OCI-LY3 (cell line): Measurements from ENCODE around the gene EMSY.

Experiments
- H2AFZ ChIP-seq: fragments of 200-600, 300-600 bp; shearing (Covaris generic); 2 replicates; pipeline ENCODE4 v1.6.0; 2014; ENCODE audit warnings: antibody characterized with exemption, low read depth, low read length
- H3K27ac ChIP-seq: fragments of 200-600, 300-600 bp; sonication (generic); 2 replicates; pipeline ENCODE4 v1.5.1; 2014; ENCODE audit warnings: mild to moderate bottlenecking, low read length, moderate library complexity, mixed read lengths
- H3K27me3 ChIP-seq: fragments of 200-600, 300-600 bp; sonication (generic); 2 replicates; pipeline ENCODE4 v1.6.1; 2014; ENCODE audit warnings: low read depth, low read length, mixed read lengths
- H3K36me3 ChIP-seq: fragments of 200-600, 300-600 bp; sonication (generic); replicated peaks from 2 replicates; pipeline ENCODE3; 2014; ENCODE audit warnings: low read depth, low read length, mixed read lengths
- H3K4me1 ChIP-seq: fragments of 300-600, 200-600 bp; sonication (generic); 2 replicates; pipeline ENCODE4 v1.6.1; 2014; ENCODE audit warnings: low read length, mixed read lengths
- H3K4me2 ChIP-seq: fragments of 200-600, 300-600 bp; sonication (generic); 2 replicates; pipeline ENCODE4 v1.6.1; 2014; ENCODE audit warnings: low read length, mixed read lengths
- H3K4me3 ChIP-seq: fragments of 300-600, 200-600 bp; sonication (generic); 2 replicates; pipeline ENCODE4 v1.5.1; 2014; ENCODE audit warnings: antibody characterized with exemption, mild to moderate bottlenecking, low read length, moderate library complexity
- H3K79me2 ChIP-seq: fragments of 300-600, 200-600 bp; shearing (Covaris generic); 2 replicates; pipeline ENCODE4 v1.6.1; 2014; ENCODE audit warnings: mild to moderate bottlenecking, low read length, mixed read lengths
- H3K9ac ChIP-seq: fragments of 300-600, 200-600 bp; shearing (Covaris generic); 2 replicates; pipeline ENCODE4 v1.6.0; 2014; ENCODE audit warnings: mild to moderate bottlenecking, low read length, moderate library complexity
- H3K9me3 ChIP-seq: fragments of 200-600, 300-600 bp; shearing (Covaris generic); 2 replicates; pipeline ENCODE4 v1.6.1; 2014; ENCODE audit warnings: low read length, mixed read lengths; ENCODE audit not compliant: insufficient read depth
- H4K20me1 ChIP-seq: fragments of 200-600, 300-600 bp; sonication (generic); 2 replicates; pipeline ENCODE4 v1.6.1; 2016; ENCODE audit warnings: low read length, mixed read lengths; ENCODE audit not compliant: insufficient read depth
- EZH2phosphoT487 ChIP-seq: fragments of 200-600 bp; shearing (Covaris generic); IDR thresholded peaks from 2 replicates; pipeline ENCODE4 v1.6.1; 2018; ENCODE audit warnings: antibody characterized with exemption, mixed run types, low read depth
- TF ChIP-seq, protein P1 (sequence below): fragments of 200-600, 300-600 bp; sonication (generic); IDR thresholded peaks from 2 replicates; pipeline ENCODE4 v1.5.1; 2014; ENCODE audit warnings: antibody characterized with exemption, low read length, low read depth

Gene EMSY

DNA sequence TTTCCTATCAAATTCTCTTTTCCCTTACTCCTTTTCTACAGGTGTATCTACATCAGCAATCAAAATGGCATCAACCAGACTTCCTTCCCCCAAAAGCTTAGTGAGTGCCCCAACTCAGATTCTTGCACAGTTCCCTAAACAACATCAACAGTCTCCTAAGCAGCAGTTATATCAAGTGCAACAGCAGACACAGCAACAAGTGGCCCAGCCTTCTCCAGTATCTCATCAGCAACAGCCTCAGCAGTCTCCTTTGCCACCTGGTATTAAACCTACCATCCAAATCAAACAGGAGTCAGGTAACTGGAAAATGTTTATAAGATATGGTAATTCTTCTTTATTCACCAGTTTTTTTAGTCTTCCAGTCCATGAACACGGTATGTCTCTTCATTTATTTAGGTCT lies 51.4 kb downstream of the EMSY start:
- Histone ChIP-seq H3K36me3 (peaks cover 20% of the 10 kb centered on the region), H3K4me2 (no peak overlapping the region), H3K9ac (no peak overlapping the region), H3K27me3 (no peaks in the 10 kb centered on the region), H2AFZ (no peak overlapping the region), H3K27ac (no peak overlapping the region), H3K4me1 (no peaks in the 10 kb centered on the region), H4K20me1 (0 out of 2 replicates have a peak, but pooled peaks cover 6% of the 10 kb centered on the region), H3K4me3 (no peak overlapping the region), H3K79me2 (no peaks in the 10 kb centered on the region), H3K9me3 (0 out of 2 replicates have a peak, but pooled peaks cover 1% of the 10 kb centered on the region)
- TF ChIP-seq EZH2phosphoT487, result no peak
- TF ChIP-seq, protein P1, sequence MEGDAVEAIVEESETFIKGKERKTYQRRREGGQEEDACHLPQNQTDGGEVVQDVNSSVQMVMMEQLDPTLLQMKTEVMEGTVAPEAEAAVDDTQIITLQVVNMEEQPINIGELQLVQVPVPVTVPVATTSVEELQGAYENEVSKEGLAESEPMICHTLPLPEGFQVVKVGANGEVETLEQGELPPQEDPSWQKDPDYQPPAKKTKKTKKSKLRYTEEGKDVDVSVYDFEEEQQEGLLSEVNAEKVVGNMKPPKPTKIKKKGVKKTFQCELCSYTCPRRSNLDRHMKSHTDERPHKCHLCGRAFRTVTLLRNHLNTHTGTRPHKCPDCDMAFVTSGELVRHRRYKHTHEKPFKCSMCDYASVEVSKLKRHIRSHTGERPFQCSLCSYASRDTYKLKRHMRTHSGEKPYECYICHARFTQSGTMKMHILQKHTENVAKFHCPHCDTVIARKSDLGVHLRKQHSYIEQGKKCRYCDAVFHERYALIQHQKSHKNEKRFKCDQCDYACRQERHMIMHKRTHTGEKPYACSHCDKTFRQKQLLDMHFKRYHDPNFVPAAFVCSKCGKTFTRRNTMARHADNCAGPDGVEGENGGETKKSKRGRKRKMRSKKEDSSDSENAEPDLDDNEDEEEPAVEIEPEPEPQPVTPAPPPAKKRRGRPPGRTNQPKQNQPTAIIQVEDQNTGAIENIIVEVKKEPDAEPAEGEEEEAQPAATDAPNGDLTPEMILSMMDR, result no peak

DNA sequence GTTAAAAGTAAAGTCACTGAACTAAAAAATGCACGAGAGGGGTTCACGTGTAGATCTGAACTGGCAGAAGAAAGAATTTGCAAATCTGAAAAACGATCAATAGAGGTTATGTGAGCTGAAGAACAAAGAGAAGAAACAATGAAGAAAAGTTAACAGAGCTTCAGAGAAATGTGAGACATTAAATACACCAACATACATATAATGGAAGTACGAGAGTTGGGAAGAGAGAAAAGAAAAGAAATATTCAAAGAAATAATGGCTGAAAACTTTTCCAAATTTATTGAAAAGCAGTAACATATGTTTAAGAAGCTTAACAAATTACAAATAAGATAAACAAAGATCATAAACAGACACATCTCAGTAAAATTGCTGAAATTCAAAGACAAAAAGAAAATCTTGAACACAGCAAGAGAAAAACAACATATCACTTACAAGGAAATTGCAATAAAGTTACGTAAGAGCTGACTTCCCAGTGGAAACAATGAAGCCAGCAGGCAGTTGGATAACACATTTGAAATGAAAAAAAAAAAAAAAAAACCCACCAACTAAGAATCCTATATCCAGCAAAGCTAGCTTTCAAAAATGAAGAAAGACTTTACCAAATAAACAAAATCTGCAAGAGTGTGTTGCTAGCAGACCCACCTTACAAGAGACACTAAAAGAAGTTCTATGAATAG lies 56.8 kb downstream of the EMSY start:
- Histone ChIP-seq H3K4me2 (no peak overlapping the region), H3K4me3 (no peak overlapping the region), H3K27ac (no peak overlapping the region), H3K9ac (no peak overlapping the region), H3K4me1 (no peaks in the 10 kb centered on the region), H3K36me3 (peaks cover 28% of the 10 kb centered on the region), H4K20me1 (no peaks in the 10 kb centered on the region), H3K9me3 (0 out of 2 replicates have a peak, but pooled peaks cover 6% of the 10 kb centered on the region), H3K79me2 (no peaks in the 10 kb centered on the region), H2AFZ (no peak overlapping the region), H3K27me3 (no peaks in the 10 kb centered on the region)
- TF ChIP-seq EZH2phosphoT487, result no peak
- TF ChIP-seq, protein P1, result no peak

DNA sequence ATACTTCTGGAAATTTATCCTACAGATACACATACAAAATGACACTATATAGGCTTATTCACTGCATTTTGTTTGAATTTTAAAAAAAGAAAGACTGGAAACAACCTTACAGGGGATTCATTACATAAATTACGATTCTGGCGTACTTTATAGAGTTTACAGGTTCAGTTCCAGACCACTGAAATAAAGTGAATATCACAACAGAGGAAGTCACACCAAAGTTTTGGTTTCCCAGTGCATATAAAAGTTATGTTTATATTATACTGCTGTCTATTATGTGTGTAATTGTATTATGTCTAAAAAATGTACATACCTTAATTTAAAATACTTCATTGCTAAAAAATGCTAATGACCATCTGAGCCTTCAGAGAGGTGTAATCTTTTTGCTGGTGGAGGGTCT lies 62.0 kb downstream of the EMSY start:
- H3K4me1 ChIP-seq, result no peaks in the 10 kb centered on the region
- H3K27ac ChIP-seq, result no peak overlapping the region
- H3K4me3 ChIP-seq, result no peak overlapping the region
- no peak overlapping the region for H3K4me2 ChIP-seq
- no peaks in the 10 kb centered on the region for H3K9me3 ChIP-seq
- H3K9ac ChIP-seq, result no peak overlapping the region
- H2AFZ ChIP-seq, result no peak overlapping the region
- TF ChIP-seq, protein P1, result no peak
- no peak for TF ChIP-seq EZH2phosphoT487
- H3K79me2 ChIP-seq, result no peaks in the 10 kb centered on the region
- peaks cover 8% of the 10 kb centered on the region for H3K36me3 ChIP-seq
- no peaks in the 10 kb centered on the region for H4K20me1 ChIP-seq
- no peaks in the 10 kb centered on the region for H3K27me3 ChIP-seq

DNA sequence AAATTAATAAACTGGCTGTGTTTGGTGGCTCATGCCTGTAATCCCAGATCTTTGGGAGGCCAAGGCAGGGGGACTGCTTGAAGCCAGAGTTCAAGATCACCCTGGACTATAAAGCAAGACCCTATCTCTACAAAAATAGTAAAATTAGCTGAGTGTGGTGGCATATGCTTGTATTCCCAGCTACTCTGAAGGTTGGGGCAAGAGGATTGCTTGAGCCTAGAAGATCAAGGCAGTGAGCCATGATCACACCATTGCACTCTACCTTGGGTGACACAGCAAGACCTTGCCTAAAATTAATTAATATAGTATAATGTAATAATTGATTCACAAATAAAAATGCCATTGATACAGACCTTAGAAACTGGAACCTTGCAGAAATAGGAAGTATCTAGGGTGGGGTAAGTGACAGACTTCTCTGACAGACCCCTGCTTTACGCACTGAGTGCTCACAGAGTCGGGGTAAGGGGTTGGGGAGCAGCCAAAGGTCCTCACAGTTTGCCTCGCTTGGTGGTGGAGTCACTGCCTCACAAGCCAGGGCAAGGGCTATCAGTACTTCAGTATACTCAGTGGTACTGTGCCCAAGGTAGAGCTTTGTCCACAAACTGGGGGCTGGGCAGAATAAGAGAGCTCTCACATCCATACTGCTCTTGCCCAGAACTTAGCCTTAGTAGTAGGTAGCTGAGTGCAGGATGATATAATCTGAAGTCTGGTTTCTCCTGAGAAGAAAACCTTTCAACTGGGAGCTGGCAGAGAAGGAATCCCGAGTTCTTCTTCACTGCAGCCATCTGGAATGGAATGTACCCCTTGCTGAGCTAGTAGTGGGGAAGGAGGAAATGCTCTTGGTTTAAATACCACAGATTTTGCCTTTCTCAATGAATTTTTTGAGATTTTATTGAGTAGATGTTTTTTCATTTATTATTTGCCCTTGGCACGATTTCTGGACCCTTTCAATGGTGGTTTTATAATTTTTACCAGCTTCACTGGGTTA lies 65.5 kb downstream of the EMSY start:
- no peaks in the 10 kb centered on the region for H3K36me3 ChIP-seq
- TF ChIP-seq, protein P1, result no peak
- TF ChIP-seq EZH2phosphoT487, result no peak
- no peaks in the 10 kb centered on the region; the same call in 1 of the 2 replicates for H3K4me1 ChIP-seq
- no peaks in the 10 kb centered on the region for H3K79me2 ChIP-seq
- H3K9me3 ChIP-seq, result no peaks in the 10 kb centered on the region
- H3K4me3 ChIP-seq, result no peak overlapping the region
- H3K27ac ChIP-seq, result no peak overlapping the region
- H3K27me3 ChIP-seq, result no peaks in the 10 kb centered on the region
- 0 out of 2 replicates have a peak, but pooled peaks cover 3% of the 10 kb centered on the region for H4K20me1 ChIP-seq
- no peak overlapping the region for H3K4me2 ChIP-seq
- no peak overlapping the region for H2AFZ ChIP-seq
- H3K9ac ChIP-seq, result no peak overlapping the region
